Activated T-helper 1 cell treated with anti-CD3 and anti-CD28 coated beads, Interleukin-2, amount 50 U/mL, for 16 hours (primary cell): ENCODE results near the gene NFYA.

ENCODE experiments used
- DNase-seq, 2 donors: peaks; one replicate each; pipeline ENCODE4 v3.0.0-alpha.2; 2020; ENCODE audit warnings: low read depth in 1 of 2, low spot score in 1 of 2

Gene NFYA

GRCh38 chr6:41072836-41073202, at the start of gene NFYA:
Gene NFYA, plus strand, starts transcription at chr6:41072974. Its CDS starts 6,116 bp downstream, at chr6:41079090.
- no peak for DNase-seq

DNA sequence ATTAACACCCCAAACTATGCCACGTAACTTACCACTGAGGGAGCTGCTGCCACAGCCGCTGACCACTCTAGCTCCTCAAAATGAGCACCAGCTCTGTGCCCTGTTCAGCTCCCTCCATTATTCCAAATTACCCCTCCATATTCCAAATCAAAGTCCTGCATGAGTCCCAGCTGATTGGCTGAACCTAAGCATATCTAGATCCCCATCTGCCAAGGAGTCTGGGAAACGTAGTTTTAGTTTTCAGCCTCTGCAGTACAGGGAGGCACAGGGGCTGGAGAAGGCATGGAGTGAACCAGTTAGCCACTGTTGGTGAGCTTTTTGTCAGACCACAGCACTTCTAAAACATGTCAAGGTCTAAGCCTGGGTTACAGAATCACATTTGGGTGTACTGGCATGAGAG, 49.7 kb upstream of the NFYA start:
- DNase-seq, result no peak

DNA sequence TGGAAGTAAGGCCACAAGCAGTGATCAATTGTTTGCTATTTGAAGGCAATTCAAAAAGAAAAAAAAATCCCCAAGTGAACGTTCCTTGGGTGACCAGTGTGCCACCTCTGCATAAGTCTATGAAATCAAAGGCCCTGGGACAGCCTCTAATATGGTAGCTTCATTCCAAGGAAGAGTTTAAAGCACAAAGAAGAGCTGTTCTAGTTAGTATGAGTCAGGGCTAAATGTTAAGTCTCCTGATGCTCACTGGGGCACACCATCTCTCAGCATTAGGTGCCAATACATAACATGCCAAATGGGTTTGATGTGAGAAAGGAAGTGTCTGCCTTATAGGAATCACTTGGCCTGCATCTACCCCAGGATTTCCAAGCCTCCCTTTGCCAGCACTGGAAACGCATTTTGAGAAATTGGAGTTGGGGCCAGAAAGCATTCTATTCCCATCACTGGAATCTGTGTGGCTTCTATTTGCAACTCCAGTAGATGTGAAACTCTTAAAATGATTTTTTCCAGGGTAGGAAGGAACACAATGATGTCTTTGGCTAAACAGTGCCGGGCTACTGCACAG, 46.7 kb upstream of the NFYA start:
- DNase-seq, result no peak

DNA sequence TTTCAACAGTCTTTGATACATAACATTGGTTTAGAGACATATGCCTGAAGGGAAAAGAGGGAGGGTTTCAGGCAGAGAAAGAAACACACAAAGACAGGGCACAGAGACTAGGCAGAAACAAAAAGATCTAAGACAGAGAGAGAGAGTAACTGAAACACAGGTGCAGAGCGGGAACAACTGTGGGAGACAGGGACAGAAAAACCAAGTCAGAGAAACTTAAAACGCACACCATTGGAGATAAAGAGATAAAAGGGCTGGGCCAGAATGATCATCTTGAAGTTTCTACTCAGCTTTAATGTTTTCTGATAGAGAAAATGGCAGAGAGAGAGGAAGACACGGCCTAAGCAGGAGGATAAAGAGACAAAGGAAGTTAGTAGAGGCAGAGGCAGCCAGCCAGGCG, 45.5 kb upstream of the NFYA start:
- no peak for DNase-seq

- DNase-seq, result peak; percentile 51 to 60
Measured at GRCh38 chr6:41027799-41028560, 44.8 kb upstream of the NFYA start.

GRCh38 chr6:41028561-41029412, 44.0 kb upstream of the NFYA start:
- no peak for DNase-seq

DNA sequence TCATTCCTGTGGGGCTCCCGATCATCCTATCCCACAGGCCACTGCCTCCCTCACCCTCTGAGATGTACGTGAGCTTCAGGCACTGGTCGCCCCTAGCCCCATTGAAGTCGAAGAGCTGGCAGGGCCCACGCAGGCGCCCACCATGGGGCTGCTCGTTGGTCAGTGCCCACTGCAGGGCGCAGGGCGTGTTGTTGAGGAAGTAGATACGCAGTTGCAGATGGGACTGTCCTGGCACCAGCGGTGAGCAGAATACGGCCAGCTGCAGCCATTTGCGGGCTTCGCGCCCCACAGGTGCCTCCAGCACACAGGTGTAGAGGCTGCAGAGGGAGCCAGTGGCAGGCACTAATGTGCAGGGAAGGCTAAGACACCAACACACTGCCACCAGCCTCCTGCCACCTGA, 39.9 kb upstream of the NFYA start:
- DNase-seq, result no peak

DNA sequence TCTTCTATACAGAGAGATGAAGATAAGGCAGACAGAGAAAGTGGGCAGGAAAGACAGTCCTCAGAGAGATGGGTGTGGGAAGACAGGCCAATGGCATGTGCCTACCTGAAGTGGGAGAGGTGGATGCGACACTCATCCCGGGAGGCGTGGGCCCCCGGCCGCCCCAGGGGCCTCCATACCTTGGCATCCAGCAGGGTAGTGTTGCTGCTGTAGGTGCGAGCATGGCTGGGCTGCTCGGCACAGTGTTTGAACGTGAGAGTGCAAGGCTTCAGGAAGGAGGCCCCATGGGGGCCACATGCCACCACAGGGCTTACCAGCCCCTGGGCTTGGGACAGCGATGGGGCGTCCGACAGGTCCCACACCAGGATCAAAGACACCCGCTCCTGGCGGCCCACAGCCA, 39.0 kb upstream of the NFYA start:
- no peak for DNase-seq

- DNase-seq, result no peak
Measured at GRCh38 chr6:41036186-41036585, 36.6 kb upstream of the NFYA start.

- DNase-seq, result no peak
Measured at GRCh38 chr6:41036601-41037000, 36.2 kb upstream of the NFYA start.

DNA sequence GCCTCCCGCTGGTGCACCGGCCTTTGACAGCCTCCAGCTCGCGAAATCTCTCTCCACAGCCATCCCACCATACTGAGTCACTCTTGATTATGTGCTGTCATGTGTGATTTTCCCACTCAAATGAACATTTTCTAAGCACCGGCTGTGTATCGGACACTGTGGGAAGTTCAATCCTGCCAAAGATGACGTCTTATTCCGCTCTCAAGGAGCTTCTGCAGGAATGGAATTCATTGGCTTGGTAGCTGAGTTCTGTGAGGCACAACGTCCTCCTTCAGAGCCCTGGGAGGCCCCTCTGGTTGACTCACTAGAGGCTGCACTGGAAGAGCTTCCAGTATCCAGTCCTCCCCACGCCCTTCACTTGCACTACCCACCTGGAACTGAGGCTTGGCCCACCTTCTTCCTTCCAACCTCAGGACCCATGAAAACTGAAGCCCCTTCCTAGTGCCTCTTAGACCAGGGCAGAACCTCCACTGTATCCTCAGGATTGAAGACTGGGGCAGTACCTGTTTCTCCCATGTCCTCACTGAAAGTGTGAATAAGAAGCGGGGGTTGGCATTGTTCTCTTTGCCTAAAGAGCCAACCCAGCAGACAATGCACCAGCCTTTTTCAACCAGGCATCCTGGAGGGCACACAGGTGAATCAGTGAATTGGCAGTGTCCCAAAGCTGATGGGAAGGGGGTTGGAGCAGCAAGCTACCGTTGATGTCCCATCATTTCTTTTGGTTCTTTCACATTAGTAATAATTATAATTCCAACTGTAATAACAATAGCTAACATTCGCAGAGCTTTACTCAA, 35.5 kb upstream of the NFYA start:
- no peak for DNase-seq

GRCh38 chr6:41038205-41038604, 34.6 kb upstream of the NFYA start:
- no peak for DNase-seq

- DNase-seq, result peak in 1 of 2 donors; percentile 12
Measured at GRCh38 chr6:41039060-41039998, 33.4 kb upstream of the NFYA start, which contains the start of gene UNC5CL. Gene UNC5CL, minus strand, starts transcription at chr6:41039221. Its CDS starts 4,147 bp downstream, at chr6:41035074.

GRCh38 chr6:41040101-41040939, 32.5 kb upstream of the NFYA start:
- no peak for DNase-seq

DNA sequence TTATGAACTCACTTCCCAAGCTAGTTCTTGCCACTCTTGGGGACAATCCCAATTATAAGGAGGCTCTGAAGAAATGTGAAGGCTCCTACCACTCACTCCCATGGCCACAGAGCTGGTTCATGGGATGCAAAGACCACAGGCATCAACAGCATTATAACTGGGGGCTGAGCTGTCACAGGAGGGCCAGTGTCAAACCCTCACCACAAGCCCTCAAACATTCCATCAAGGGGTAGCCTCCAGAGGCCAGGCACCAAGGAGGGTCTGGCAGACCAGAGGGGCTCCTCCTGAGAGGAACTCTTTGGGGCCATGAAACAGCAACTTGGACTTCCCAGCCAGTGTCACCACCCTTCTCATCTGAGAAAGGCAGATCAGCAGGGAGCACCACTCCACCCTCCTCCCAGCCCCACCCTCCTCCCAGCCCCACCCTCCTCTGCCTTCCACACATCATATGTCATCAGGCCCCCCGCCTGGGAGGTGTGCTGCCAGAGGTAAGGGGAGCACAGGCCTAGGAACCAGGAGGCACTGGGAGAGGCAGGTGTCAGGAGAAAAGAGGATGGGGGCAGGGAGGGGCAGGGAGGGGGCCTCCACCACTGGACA, 31.7 kb upstream of the NFYA start:
- DNase-seq, result no peak

DNA sequence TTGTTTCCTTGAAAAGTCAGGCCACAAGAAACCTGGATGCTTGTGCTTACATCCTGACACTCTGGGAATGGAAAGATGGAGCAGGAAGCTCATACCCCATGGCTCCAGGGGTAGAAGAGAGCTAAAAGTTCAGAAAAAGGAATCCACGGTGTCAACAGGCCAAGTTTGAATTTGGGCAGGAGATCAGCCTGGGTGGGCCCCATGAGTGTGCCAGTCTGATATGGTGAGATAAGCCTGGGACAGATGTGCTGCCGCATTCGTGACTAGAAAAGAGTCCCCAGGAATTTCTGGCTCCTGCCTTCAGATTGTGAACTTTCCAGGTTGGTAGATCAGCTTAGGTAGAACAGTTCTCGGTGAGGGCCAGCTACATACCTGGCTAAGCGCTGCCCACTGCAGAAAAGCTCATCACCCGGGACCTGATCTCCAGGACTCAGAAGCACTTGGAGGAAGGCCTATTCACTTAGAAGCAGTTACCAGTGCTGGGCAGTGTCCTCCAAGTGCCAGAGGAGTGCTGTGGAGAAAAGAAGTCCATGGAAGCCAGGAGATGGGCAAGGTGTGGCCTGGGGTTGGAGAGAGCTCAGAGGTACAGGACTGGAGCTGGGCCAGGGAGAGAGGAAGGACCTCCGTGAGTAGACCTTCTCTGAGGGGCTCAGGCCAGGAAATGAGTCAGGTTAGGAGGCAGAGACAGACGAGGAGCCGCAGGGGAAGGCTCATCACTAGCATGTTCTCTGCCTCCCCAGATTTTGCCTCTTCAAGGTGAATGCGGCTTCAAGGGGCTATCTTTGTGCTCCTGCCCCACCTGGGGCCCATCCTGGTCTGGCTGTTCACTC, 30.3 kb upstream of the NFYA start, which contains the start of gene TSPO2:
Gene TSPO2, plus strand, starts transcription at position 242 of the 830 bp plus-strand sequence. Its CDS starts 519 bp downstream, at position 761.
- no peak for DNase-seq

DNA sequence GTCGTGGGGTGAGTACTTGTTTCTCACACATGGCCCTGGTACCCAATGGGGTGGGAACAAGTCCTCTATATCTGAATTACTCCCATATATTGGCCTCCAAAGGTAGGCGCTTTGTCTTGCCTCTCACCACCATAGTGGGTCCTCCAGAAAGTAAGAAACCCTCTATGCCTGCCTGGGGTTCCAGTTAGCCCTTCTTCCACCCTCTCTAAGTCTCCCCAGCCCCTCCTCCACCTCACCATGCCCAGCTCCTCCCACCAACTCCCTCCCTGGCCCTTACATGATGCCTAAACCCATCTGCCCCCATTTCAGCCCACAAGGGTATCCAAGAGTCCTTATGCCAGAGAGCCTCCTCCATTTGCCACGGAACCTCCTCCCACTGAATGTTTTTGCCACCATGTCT, 29.6 kb upstream of the NFYA start:
- DNase-seq, result no peak

DNA sequence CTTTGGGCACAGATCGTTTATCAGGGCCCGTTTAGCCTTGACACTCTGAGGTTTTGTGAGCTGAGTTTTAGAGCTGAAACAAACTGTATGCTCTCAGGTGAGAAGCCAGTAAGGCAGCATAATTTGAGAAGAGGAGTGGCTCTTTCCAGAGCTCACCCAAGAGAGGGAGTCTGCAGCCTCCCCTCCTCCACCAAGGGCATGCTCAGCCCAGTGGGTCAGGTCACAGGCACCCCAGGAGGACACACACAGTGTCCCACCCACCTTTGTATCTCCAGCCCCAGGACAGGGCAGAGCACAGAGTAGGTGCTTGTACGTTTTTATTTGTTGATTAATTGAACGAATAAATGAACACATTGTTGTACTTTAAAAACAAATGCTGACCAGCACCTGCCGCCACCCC, 27.1 kb upstream of the NFYA start:
- no peak for DNase-seq
